GM21576 (cell line): ENCODE measurements around the gene PDE10A.
A peak's percentile ranks its signal among the peaks of the same experiment; 100 is the strongest.
"Not testable (repeated sequence)": the region's sequence is repeated elsewhere in the genome, so short reads cannot be mapped to it uniquely, and the experiment has no call there.

Experiments used
- ATAC-seq: cut with Tn5 transposase; IDR thresholded peaks from one replicate; pipeline ENCODE4 v1.9.1; 2021; ENCODE audit warnings: mild to moderate bottlenecking, moderate library complexity; ENCODE audit not compliant: unreplicated experiment

The PDE10A gene

GRCh38 chr6:165558097-165558496, 104.9 kb downstream of the PDE10A start:
- ATAC-seq: not testable (repeated sequence)

GRCh38 chr6:165557674-165558073, 105.4 kb downstream of the PDE10A start:
- ATAC-seq: no peak

GRCh38 chr6:165556116-165556843, 106.8 kb downstream of the PDE10A start:
- no peak for ATAC-seq

- not testable (repeated sequence) for ATAC-seq
Measured at GRCh38 chr6:165554644-165555043, 108.4 kb downstream of the PDE10A start.

- no peak for ATAC-seq
Measured at GRCh38 chr6:165552248-165552736, 110.7 kb downstream of the PDE10A start.

- no peak for ATAC-seq
Measured at GRCh38 chr6:165551828-165552227, 111.2 kb downstream of the PDE10A start.

- ATAC-seq: no peak
Measured at GRCh38 chr6:165548450-165548849, 114.6 kb downstream of the PDE10A start.

- ATAC-seq: no peak
Measured at GRCh38 chr6:165545806-165546205, 117.2 kb downstream of the PDE10A start.

GRCh38 chr6:165543781-165544180, 119.3 kb downstream of the PDE10A start:
- ATAC-seq: no peak

- no peak for ATAC-seq
Measured at GRCh38 chr6:165536911-165537310, 126.1 kb downstream of the PDE10A start.

- no peak for ATAC-seq
Measured at GRCh38 chr6:165519316-165519715, 143.7 kb downstream of the PDE10A start.

GRCh38 chr6:165515963-165516624, 146.9 kb downstream of the PDE10A start:
- ATAC-seq: no peak

GRCh38 chr6:165514621-165515020, 148.4 kb downstream of the PDE10A start:
- no peak for ATAC-seq

- peak; percentile 86 for ATAC-seq
Measured at GRCh38 chr6:165511807-165512206, 151.2 kb downstream of the PDE10A start.

GRCh38 chr6:165508321-165508869, 154.6 kb downstream of the PDE10A start:
- ATAC-seq: no peak

- no peak for ATAC-seq
Measured at GRCh38 chr6:165506657-165507056, 156.4 kb downstream of the PDE10A start.

GRCh38 chr6:165500214-165500907, 162.7 kb downstream of the PDE10A start:
- not testable (repeated sequence) for ATAC-seq

GRCh38 chr6:165497472-165497871, 165.6 kb downstream of the PDE10A start:
- ATAC-seq: no peak

- no peak for ATAC-seq
Measured at GRCh38 chr6:165488624-165489295, 174.3 kb downstream of the PDE10A start.

- ATAC-seq: no peak
Measured at GRCh38 chr6:165487950-165488349, 175.1 kb downstream of the PDE10A start.

GRCh38 chr6:165487347-165487746, 175.7 kb downstream of the PDE10A start:
- ATAC-seq: no peak
